Panc1 (cell line): ENCODE data around the gene LAIR1. TPM values are rescaled to one million over a fixed set of nuclear protein-coding genes. Genes with fewer than 3 reads are reported as not detected.
"Not testable (repeated sequence)": the region's sequence is repeated elsewhere in the genome, so short reads cannot be mapped to it uniquely, and the experiment has no call there.

Source experiments
- ATAC-seq: fragments of 200-7000 bp; cut with Tn5 transposase; 2 replicates; pipeline ENCODE4 v1.9.1; 2020; ENCODE audit warnings: mild to moderate bottlenecking, moderate library complexity
- BruUV-seq: library from RNA; stranded (reverse); fragments of 400-500 nt; replicated peaks from 2 replicates; lab custom pipeline; 2021; lab: Mats Ljungman, UMichigan
- CTCF ChIA-PET: fragments of 300-600 bp; sonication (Branson Sonifier 250); formaldehyde crosslinking; loops from one replicate; lab custom pipeline; 2022; ENCODE audit warnings: antibody characterized with exemption; lab: Charles Lee
- POLR2A ChIA-PET: fragments of 300-600 bp; sonication (Branson Sonifier 250); formaldehyde crosslinking; loops from one replicate; lab custom pipeline; 2022; ENCODE audit warnings: antibody characterized with exemption; lab: Charles Lee
- DNase-seq: peaks from one replicate; pipeline ENCODE4 v3.0.0-alpha.2; 2010; ENCODE audit warnings: low read depth, low spot score
- H3K27ac ChIP-seq: 2 replicates; pipeline ENCODE4 v1.5.1; 2011; ENCODE audit warnings: mild to moderate bottlenecking, low read length, inconsistent platforms
- H3K27me3 ChIP-seq: fragments of 200-500 bp; sonication (Bioruptor generic); 2 replicates; pipeline ENCODE4 v1.6.0; 2014; ENCODE audit warnings: low read length, inconsistent platforms; ENCODE audit not compliant: control insufficient read depth, insufficient read depth
- H3K36me3 ChIP-seq: fragments of 200-500 bp; sonication (Bioruptor generic); 2 replicates; pipeline ENCODE4 v1.5.1; 2014; ENCODE audit warnings: inconsistent platforms, mild to moderate bottlenecking, low read length, moderate library complexity; ENCODE audit not compliant: control insufficient read depth, insufficient read depth
- H3K4me1 ChIP-seq: 2 replicates; pipeline ENCODE4 v1.5.1; 2011; ENCODE audit warnings: inconsistent platforms, mild to moderate bottlenecking, low read length, moderate library complexity; ENCODE audit not compliant: control insufficient read depth, insufficient read depth
- H3K4me3 ChIP-seq, 2 experiments: 2 replicates each; pipeline ENCODE4 v1.5.1; 2011 to 2012; ENCODE audit warnings: low read depth in 2 of 2, low read length in 2 of 2, mild to moderate bottlenecking in 2 of 2, inconsistent platforms in 1 of 2, moderate library complexity in 1 of 2
- H3K9me3 ChIP-seq: fragments of 200-500 bp; sonication (Bioruptor generic); 2 replicates; pipeline ENCODE4 v1.5.1; 2014; ENCODE audit warnings: low read depth, mild to moderate bottlenecking, inconsistent platforms, low read length, moderate library complexity; ENCODE audit not compliant: control insufficient read depth, insufficient read depth
- CTCF ChIP-seq: fragments of 450-650 bp; IDR thresholded peaks from 2 replicates; pipeline ENCODE4 v1.5.1; 2017; ENCODE audit warnings: mild to moderate bottlenecking
- POLR2AphosphoS5 ChIP-seq: IDR thresholded peaks from 2 replicates; pipeline ENCODE4 v1.6.1; 2012; ENCODE audit warnings: mild to moderate bottlenecking, low read depth, low read length, moderate library complexity
- REST ChIP-seq, 2 experiments: IDR thresholded peaks; 2 replicates each; pipeline ENCODE4 v1.6.1; 2011 to 2012; ENCODE audit warnings: low read depth in 2 of 2, control low read depth in 1 of 2, low read length in 1 of 2, mild to moderate bottlenecking in 1 of 2, moderate library complexity in 1 of 2; ENCODE audit not compliant: insufficient read depth in 1 of 2
- SIN3A ChIP-seq: IDR thresholded peaks from 2 replicates; pipeline ENCODE4 v1.6.1; 2012; ENCODE audit warnings: low read depth, mild to moderate bottlenecking, low read length, moderate library complexity, borderline replicate concordance; ENCODE audit not compliant: insufficient read depth
- TCF7L2 ChIP-seq: IDR thresholded peaks from 2 replicates; pipeline ENCODE4 v1.6.1; 2011; ENCODE audit warnings: mild to moderate bottlenecking, low read depth, low read length, inconsistent platforms
- in situ Hi-C: cut with HindIII; loops from 2 replicates; pipeline ENCODE4 v1.10.0; 2016; ENCODE audit warnings: low sequenced_read_pairs, low pct_unique_long_range_greater_than_20kb
- intact Hi-C: fragments of 100-400 bp; cut with micrococcal nuclease; formaldehyde crosslinking; loops from one replicate; pipeline ENCODE4 v1.10.0; 2022; ENCODE audit not compliant: unreplicated experiment
- total RNA-seq: library from RNA; stranded (reverse); gene quantifications from one replicate; pipeline ENCODE4 v1.2.1, GENCODE V29; 2021; ENCODE audit not compliant: unreplicated experiment

Gene LAIR1
- total RNA-seq, 1 experiment from 2014 or later: 0.05 TPM

GRCh38 chr19:54324071-54324470 lies 40.7 kb downstream of the LAIR1 start:
- in situ Hi-C loops: no loop called here
- H3K9me3 ChIP-seq: no peaks in the 10 kb centered on the region
- TF ChIP-seq CTCF (no peak), POLR2AphosphoS5 (no peak), SIN3A (no peak), TCF7L2 (no peak), REST (IDR thresholded peaks at IDR 0.05; ENCODE audit: insufficient read depth in 1 of 2, low read depth in 2 of 2, low read length in 1 of 2) (no peak)
- H3K36me3 ChIP-seq: no peaks in the 10 kb centered on the region
- no peaks in the 10 kb centered on the region for H3K4me1 ChIP-seq
- ChIA-PET CTCF (interaction anchor here (1.8 kb wide), 1 partner anchor 8 kb away, joined by 6 read pairs; no protein-coding TSS in a partner anchor), POLR2A (no interaction called here)
- DNase-seq (no peak), ATAC-seq (no peak)
- H3K27me3 ChIP-seq: peaks cover 7% of the 10 kb centered on the region; the same call in 1 of the 2 replicates
- intact Hi-C loops: no loop called here
- no peak overlapping the region for H3K4me3 ChIP-seq
- H3K27ac ChIP-seq: no peak overlapping the region
- no TSS peak for BruUV-seq

- CTCF ChIA-PET: not testable (repeated sequence)
These were observed 41.8 kb downstream of the LAIR1 start for GRCh38 chr19:54322934-54323333.

GRCh38 chr19:54322295-54322694 lies 42.4 kb downstream of the LAIR1 start:
- BruUV-seq, CTCF ChIA-PET, H3K9me3 ChIP-seq, H3K27ac ChIP-seq, POLR2A ChIA-PET, intact Hi-C loops, in situ Hi-C loops, H3K36me3 ChIP-seq, H3K4me1 ChIP-seq, H3K4me3 ChIP-seq, DNase-seq, H3K27me3 ChIP-seq, ATAC-seq: not testable (repeated sequence)

More at GRCh38 chr19:54322934-54323333, 41.8 kb downstream of the LAIR1 start:
- ATAC-seq, BruUV-seq, DNase-seq, intact Hi-C loops, H3K4me1 ChIP-seq, H3K9me3 ChIP-seq, in situ Hi-C loops, H3K4me3 ChIP-seq, H3K36me3 ChIP-seq, H3K27ac ChIP-seq, H3K27me3 ChIP-seq, POLR2A ChIA-PET: not testable (repeated sequence)
- peak; percentile 58; the same call in 1 of the 2 replicates for TF ChIP-seq CTCF
